HG03460 (cell line): Measurements from ENCODE around the gene C13orf46.

ENCODE experiments used
- ATAC-seq: cut with Tn5 transposase; IDR thresholded peaks from one replicate; pipeline ENCODE4 v1.9.1; 2021; ENCODE audit not compliant: unreplicated experiment

Gene C13orf46

DNA sequence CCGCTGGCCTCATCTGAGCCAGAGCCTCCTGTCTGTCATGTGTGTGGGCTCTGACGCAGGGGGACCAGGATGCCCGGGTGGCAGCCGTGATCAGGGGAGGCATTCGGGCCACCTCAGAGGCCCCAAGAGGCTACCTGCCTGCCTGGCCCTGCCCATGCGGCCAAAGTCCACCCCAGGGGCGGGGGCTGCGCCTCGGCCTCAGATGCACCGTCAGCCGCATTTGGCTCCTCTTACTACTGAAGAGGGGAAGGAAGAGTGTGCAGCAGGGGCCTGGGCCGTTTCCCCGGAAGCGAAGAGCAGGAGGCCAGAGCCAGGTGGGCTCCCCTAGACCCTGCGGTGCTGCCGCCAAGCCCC is 34.0 kb downstream of the C13orf46 start:
- no peak for ATAC-seq

DNA sequence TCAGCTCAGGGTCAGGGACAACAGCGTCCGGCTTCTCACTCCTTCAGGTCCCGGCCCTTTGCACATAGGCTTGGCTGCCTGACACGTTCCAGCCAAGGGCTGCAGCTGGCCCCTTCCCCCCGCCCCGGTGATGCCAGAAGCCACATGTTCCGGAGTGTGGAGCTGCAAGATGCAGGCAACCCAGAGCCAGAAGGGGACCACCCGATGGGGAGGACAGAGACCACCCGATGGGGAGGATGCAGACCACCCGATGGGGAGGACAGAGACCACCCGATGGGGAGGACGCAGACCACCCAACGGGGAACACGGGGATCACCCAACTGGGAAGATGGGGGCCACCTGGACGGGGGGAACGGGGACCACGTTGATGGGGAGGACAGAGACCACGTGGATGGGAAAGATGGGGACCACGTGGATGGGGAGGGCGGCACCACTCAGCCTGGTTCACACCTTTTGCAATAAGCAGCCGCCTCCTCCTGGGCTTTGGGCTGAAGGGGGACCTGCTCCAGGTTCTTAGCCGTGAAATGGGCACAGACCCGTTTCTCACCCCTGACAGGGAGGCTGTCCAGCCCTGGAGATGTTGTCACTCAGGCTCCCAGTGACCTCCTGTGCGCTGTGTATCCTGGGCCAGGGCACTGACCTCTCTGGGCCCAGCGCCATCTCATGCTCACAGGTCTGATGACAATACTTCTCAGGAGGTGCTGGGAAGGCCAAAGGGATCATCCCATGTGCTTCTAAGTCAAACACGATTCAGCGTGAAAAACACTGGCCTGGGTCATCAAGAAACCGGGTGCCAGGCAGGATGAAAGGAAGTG is 34.5 kb downstream of the C13orf46 start:
- ATAC-seq, result no peak

DNA sequence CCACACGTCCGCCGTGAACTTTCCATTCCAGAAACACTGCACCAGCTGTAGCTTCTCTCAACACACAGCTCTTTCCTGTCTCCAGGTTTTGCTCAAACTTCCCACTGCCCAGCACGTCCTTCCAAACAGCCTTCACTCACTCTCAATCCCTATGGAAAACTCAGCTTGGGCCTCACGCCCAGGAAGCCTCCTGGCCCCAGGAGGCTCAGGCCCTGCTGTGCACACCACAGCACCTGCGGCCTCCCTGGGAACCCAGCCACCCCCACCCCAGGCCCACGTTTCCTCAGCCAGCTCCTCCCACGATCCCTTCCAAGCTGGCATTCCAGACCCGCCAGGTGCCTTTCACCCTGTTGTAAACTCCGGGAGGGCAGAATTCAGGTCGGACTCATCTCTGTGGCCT is 35.2 kb downstream of the C13orf46 start:
- no peak for ATAC-seq

DNA sequence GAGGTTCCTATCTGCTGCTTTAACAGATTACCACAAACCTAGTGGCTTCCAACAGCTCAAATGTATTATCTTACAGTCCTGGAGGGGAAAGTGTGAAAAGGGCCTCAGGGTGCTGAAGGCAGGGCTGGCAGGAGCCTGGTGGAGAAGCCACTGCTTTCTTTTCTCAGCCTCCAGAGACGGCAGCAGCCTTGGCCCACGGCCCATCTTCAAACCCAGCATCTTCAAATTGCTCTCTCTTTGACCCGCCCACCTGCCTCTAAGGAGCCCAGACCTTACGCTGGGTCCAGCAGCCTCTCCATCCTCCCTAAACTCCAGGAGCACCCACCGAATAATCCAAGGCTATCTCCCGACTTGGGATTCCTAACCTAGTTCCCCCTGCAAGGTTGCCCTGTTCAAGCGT is 35.6 kb downstream of the C13orf46 start:
- ATAC-seq, result no peak

DNA sequence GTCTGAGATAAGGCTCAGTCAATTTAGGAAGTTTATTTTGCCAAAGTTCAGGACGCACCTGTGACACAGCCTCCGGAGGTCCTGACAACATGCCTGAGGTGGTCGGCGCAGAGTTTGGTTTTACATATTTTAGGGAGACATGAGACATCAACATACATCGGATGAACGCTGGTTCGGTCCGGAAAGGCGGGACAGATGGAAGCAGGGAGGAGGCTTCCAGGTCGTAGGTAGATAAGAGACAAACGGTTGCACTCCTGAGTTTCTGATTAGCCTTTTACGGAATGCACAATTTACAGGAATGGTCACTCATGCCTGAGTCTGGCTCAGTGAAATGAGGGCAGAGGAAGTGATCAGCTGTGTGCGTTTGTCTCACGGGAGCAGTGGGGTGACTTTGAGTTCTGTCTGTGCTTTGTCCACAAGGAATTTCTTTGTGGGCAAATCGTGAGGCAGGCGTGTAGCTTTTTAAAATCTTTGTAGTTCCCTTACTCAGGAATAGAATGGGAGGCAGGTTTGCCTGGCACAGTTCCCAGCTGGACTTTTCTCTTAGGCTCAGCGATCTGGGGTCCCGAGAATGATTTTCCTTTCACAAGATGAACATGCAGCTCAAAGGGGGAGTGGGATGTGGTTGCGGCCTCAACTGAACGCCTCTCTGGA is 36.2 kb downstream of the C13orf46 start:
- ATAC-seq, result no peak

DNA sequence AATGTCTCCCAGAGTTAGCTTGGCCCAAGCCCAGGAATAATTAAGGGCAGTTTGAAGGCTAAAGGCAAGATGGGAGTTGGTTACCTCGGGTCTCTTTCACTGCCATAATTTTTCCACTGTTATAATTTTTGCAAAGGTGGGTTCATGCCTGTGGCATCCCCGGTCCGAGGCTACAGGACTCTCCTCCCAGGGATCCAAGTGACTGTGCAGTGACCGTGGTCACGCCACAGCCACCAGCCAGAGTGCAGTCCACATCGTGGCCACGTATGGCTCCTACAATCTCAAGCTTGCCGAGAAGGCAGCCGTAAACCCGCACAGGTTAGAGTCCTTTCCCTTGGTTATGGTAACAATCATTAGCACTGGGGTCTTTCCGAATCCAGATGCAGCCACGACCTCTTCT is 36.8 kb downstream of the C13orf46 start:
- no peak for ATAC-seq

DNA sequence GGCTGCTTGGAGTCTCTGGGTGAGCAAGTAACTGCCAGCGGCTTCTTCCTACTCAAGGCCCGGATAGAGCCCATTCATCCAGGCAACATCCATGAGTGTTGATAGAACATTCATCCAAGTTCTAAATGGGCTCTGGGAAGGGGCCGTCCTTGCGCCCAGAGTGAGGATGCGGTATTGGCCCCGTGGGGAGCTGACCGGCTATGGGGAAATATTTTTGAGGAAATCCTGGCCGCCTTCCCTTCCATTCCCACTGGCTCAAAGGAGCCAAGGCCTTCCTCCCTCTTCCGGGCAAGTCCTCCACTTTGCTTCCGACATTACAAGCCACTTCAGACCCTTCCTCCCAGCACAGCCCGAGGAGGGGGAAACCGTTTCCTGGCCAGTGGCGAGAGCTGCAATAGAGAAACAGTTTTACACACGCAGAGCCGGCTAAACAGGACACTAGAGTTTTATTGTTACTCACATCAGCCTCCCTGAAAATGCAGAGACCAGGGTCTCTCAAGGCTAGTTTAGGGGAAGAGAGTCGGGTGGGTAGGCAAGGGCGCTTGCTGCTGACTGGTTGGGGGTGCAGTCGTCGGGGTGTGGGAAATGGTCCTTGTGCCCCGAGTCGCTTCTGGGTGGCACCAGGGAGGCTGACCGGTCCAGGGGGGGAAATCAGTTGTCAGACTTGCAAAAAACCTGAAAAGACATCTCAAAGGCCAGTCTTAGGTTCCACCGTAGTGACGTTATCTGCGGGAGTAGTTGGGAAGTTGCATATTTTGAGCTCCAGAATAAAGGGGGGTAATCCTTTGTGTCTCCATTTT is 37.5 kb downstream of the C13orf46 start:
- no peak for ATAC-seq

DNA sequence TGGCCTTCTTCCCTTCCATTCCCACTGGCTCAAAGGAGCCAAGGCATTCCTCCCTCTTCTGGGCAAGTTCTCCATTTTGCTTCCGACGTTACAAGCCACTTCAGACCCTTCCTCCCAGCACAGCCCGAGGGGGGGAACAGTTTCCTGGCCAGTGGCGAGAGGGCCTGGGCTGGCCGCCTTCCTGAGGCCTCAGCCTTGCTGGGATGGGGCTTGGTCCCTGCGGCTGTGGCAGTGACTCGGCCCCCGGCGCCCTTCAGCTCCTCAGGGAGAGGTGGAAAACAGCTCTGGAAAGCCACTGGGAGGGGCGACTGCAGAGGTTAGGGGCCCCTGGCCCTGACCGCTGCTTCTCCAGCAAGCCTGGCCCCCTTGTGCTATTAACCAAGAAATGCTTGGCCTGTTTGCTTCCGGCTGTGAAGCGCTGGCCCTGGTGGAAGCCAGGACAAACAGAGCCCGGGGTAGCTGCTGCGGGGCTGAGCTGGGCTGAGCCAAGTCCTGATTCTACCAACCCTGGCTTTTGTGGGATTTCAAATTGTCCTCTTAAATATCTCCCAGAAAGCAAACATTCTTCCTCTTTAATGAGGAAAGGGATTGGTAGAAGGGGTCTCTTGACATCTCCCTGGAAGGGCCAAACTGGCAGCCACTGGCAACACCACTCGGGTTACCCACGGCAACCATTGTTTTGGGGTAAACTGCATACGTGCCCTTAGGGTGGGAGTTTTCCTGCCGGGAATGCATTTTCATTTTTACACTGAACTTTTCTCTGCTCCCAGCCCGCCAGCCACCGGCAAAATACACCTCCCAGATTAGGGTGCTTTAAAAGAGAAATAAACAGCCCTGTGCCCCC is 38.7 kb downstream of the C13orf46 start:
- ATAC-seq, result no peak

DNA sequence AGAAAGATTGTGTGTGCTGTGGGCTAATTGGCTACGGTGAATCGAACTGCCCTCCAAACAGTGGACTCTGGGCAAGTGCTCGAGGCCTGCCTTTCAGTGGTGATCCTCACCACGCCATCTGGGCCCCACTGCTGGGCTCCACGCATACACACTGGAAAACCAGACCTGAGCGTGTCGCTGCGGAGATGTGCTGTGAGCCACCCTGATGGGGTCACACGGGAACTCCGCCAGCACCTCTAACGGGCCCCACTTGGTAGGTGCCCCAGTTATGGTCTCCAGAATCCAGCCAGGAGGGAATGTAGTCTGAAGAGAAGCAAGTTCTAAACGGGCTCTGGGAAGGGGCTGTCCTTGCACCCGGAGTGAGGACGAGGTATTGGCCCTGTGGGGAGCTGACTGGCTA is 39.3 kb downstream of the C13orf46 start:
- no peak for ATAC-seq

DNA sequence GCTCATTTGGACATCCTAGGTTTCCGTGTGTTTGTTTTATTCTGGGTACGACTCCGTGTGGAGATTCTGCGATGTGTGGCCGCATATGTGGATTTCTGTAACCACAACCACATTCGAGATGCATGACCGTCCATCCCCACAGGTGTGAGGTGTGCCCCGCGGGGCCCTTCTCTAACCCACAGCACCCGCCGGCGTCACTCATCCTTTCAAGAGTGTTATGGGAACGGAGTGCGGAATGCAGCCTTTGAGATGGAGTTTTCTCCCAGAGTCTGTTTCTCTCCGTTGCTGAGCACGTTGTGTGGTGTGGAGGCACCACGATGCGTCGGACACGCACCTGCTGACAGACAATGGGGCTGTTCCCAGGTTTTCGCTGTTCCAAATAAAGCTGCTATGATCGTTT is 40.0 kb downstream of the C13orf46 start:
- no peak for ATAC-seq

DNA sequence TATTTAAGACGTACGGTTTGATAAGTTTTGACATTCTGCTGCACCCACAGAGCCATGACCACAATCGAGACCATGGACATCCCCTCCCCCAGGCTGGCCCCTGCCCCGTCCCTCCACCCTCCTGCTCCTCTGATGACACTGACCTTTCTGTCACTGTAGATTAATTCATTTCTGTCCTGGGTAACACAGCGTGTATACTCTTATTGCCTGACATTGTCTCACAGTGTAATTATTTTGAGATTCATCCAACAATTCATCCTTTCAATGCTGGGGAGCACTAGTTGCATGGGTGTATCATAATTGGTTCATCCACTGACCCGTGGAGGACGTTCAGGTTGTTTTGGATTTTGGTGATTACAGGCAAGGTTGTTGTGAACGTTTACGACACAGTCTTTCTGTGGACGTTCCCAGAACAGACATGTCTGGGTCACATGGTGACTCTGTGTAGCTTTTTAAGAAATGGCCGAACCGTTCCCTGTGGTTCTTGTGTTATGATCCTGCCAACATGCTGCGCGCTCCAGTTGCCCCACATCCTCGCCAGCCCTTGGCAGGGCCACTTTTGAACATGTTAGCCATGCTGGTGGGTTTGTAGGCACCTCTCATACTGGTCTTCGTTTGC is 41.9 kb downstream of the C13orf46 start:
- no peak for ATAC-seq

DNA sequence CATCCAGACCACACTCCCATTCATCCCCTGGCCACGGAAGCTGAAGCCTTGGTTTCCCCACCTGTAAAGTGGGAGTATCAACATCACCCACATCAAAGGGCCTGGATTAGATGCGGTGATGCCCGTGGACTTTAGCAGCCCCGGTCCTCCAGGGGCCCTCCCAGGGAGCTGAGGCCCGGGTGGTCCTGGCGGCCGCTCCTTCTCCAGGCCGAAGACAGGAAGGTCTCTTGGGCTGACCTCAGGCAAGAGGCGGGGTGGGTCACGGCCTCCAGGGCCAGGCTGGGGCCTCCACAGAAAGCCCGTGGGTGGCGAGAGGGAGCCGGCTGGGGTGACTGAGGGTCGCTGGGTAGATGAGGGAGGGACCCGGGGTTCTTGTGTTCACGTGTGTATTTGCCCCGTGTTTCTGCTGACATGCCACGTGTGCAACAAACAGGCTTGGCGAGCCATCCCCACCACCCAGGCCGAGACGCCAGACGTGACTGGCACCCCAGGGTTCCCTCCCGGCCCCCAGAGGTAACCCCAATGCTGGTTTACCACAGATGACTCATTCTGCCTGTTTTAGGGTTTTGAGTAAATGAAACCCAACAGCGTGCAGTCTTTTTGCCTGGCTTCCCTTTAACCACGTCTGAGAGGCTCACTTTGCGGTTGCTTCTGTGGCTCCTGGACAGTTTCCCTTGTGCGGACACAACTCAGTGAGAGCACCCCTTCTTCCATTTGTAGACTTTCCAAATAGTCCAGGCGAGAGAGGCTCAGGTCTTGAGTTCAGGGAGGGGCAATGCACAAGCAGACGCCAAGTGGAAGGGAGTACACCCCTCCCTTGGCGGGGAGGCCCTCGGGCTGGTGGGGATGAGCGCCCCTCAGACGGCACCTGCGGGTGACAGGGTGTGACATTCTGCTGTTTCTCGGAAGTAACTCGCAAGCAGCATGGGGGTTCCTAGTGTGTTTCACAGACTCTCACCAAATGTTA is 42.9 kb downstream of the C13orf46 start:
- ATAC-seq, result no peak

DNA sequence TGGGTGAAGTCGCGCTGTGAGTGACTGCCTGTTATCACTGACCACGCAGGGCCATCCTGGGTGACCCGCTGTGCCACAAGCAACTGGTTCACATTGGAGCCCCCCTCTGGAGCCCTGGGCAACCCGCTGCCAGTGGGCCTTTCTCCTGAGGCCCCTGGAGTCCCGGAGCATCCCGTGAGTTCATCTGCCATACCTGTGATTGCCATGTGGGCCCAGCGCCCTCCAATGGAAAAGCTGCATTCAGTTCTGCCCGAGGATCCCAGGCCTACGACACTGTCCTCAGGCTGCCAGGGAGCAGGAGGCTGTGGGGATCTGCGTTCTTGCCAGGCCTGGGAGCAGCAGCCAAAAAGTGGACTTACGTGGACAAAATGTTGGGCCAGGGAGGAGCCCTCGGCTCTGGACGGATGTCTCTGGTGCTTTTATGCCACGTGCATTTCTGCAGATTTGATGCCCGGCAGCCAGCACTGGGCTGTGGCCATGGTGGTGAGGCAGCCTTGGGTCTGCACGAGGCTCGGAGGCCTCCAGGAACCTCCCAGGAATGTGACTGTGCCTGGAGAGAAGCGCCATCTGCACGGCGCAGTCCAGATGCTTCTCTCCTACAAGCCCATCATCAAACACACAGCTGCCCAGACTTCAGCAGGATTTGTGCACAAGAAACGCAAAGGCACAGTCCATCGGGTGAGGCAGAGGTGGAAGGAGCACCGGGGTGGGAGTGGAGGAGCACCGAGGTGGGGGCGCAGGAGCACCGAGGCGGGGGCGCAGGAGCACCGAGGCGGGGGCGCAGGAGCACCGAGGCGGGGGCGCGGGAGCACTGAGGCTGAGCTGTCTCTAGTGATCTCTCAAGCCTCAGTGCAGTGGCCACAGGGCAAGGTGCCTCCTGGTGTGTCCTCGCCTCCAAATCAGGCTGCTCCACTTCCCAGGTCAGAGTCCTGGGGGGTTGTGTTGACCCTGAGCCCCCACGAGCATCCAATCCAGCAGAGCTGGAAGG is 44.0 kb downstream of the C13orf46 start:
- ATAC-seq, result no peak

DNA sequence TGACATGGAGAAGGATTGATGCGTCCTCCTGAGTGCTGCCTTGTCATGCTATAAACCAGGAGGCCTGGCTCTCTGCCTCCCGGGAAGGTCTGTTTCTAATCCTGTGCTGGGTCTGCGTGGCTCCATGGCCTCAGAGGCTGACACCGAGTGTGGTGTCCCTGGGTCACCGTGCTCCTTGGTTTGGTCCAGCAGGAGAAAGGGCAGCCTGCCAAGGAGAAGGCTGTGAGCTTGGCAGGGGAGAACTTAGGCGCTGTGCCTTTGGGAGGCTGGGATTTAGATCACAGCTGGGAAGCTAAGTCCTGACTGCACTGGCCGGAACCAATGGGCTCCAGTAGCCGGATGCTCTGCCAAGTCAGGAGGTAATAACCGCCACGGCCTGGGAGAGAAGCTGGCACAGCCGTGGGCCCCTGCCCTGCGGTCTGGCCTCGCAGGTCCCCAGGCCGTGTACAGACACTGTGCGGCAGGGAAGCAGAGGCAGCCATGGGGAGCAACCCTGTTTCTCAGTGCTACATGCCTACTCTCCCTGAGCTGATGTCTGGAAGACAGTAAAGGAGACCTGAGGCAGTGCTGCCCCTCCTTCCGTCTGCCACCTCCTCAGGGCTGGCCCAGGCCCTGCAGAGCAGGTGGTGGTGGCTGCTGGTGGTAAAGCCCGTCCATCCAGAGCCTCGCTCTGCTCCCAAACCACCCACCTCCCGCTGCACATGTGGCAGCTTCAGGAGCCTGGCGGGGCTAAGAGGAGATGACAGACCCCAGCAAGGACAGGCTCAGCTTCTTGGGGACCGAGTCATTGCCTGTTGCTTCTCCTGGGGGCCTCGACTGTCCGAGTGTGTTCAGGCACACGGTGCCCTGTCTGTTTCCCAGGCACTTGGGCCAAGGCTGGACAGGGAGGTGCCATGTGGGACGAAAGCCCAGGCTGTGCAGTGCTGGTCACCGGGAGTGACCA is 44.9 kb downstream of the C13orf46 start:
- ATAC-seq, result no peak

DNA sequence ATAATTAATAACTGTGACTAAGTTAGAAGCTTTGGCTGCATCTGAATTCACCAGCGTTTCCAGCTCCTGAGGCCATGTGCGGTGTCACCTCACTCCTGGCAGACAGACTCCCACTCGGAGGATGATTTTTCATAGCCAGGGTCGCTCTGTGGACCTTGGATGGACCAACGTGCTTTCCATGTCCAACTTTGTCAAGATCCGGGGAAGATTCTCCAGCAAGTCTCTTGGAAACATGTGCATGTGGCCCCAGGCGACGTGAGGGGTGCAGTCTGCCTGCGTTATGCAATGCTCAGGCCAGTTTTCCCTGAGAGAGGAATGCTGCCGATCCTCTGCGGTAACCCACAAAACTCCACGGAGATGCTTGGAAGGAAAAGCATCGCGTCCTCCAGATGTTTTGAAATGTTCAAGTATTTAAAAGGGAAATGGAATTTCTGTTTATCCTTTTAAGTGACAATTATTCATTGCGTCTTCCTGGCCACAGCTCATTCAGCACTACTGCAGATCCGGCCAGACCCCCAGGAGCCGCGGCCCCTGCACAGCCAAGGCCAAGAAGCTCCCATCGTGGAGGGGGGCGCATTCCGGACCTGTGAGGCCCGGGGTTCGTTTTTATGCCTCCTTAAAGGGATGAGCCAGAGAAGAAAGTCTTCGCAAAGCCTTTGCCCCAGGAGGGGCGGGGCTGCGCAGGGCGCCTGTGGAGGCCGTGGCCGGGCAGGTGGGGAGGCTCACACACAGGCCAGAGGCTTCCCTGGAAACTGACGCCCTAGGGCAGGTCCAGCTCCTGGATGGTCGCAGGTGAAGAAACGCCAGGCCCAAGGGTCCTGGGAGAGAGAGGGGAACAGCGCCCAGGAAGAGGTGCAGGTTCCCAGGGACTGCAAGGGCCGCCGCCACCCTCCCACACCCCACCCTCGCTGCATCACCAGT is 46.0 kb downstream of the C13orf46 start:
- no peak for ATAC-seq
